GM12878 (cell line): ENCODE results near the gene C11orf97. TPM values are rescaled to one million over a fixed set of nuclear protein-coding genes. Genes with fewer than 3 reads are reported as not detected.

Experiments used
- ATAC-seq: fragments of 200-7000 bp; cut with Tn5 transposase; 3 replicates; pipeline ENCODE4 v1.9.1; 2020; ENCODE audit warnings: mild to moderate bottlenecking, moderate library complexity
- BruUV-seq: library from RNA; stranded (reverse); fragments of 400-500 nt; replicated peaks from 2 replicates; lab custom pipeline; 2021; lab: Mats Ljungman, UMichigan
- CTCF ChIA-PET: fragments of 300-600 bp; sonication (Branson Sonifier 250); formaldehyde crosslinking; extraction: SDS; loops from one replicate; lab custom pipeline; 2021; ENCODE audit warnings: inconsistent platforms; lab: Yijun Ruan, JAX
- POLR2A ChIA-PET: fragments of 350-600 bp; formaldehyde crosslinking; extraction: SDS; loops from one replicate; lab custom pipeline; 2021; ENCODE audit warnings: inconsistent platforms; lab: Charles Lee
- RAD21 ChIA-PET: fragments of 300-600 bp; sonication (Branson Sonifier 250); formaldehyde crosslinking; loops from one replicate; lab custom pipeline; 2023; ENCODE audit warnings: antibody characterized with exemption; ENCODE audit not compliant: unreplicated experiment; lab: Charles Lee
- SMC1A ChIA-PET: fragments of 300-600 bp; sonication (Branson Sonifier 250); formaldehyde crosslinking; loops from one replicate; lab custom pipeline; 2023; ENCODE audit not compliant: unreplicated experiment, uncharacterized antibody; lab: Charles Lee
- DNase-seq: peaks from one replicate; pipeline ENCODE4 v3.0.0-alpha.2; 2011; ENCODE audit warnings: low read depth, low spot score
- FAIRE-seq: peaks from 3 replicates; lab custom pipeline; 2011; peaks lifted over from hg19 to GRCh38; lab: Jason Lieb, UNC
- H2AFZ ChIP-seq: 2 replicates; pipeline ENCODE4 v1.6.0; 2011; ENCODE audit warnings: low read depth, low read length, control low read depth; ENCODE audit not compliant: control insufficient read depth
- H3K27ac ChIP-seq: 2 replicates; pipeline ENCODE4 v1.5.1; 2011; ENCODE audit warnings: control low read depth; ENCODE audit not compliant: control insufficient read depth, insufficient read depth
- H3K27me3 ChIP-seq, 2 experiments: replicated peaks in 1 of 2; 2 replicates each; pipeline versions ENCODE4 v1.6.0 to v1.6.1; 2011; ENCODE audit warnings: low read length in 1 of 2; ENCODE audit not compliant: control insufficient read depth in 2 of 2, insufficient read depth in 2 of 2
- H3K36me3 ChIP-seq, 2 experiments: 2 replicates each; pipeline ENCODE4 v1.5.1; 2011; ENCODE audit warnings: low read length in 1 of 2; ENCODE audit not compliant: control insufficient read depth in 2 of 2, insufficient read depth in 2 of 2
- H3K4me1 ChIP-seq: 2 replicates; pipeline ENCODE4 v1.6.1; 2011; ENCODE audit warnings: mild to moderate bottlenecking, low read length, moderate library complexity, mixed read lengths; ENCODE audit not compliant: control insufficient read depth, insufficient read depth
- H3K4me2 ChIP-seq: 2 replicates; pipeline ENCODE4 v1.6.0; 2011; ENCODE audit warnings: control low read depth; ENCODE audit not compliant: control insufficient read depth, insufficient read depth
- H3K4me3 ChIP-seq: fragments of 200-600 bp; sonication (generic); 2 replicates; pipeline ENCODE4 v1.5.1; 2016
- H3K79me2 ChIP-seq: 2 replicates; pipeline ENCODE4 v1.6.0; 2011; ENCODE audit warnings: low read length; ENCODE audit not compliant: control insufficient read depth, insufficient read depth
- H3K9ac ChIP-seq: 2 replicates; pipeline ENCODE4 v1.8.0; 2011; ENCODE audit warnings: low read length, control low read depth, mixed read lengths; ENCODE audit not compliant: control insufficient read depth, insufficient read depth
- H3K9me3 ChIP-seq: replicated peaks from 3 replicates; pipeline ENCODE4 v1.5.1; 2011; ENCODE audit warnings: mild to moderate bottlenecking, low read length; ENCODE audit not compliant: control insufficient read depth, insufficient read depth
- H4K20me1 ChIP-seq: 2 replicates; pipeline ENCODE4 v1.6.0; 2011; ENCODE audit not compliant: control insufficient read depth, insufficient read depth
- CEBPB ChIP-seq, 2 experiments: fragments of 150-350 bp in 1 of 2; IDR thresholded peaks; 2 replicates each; pipeline ENCODE4 v1.6.1; 2012 to 2014; ENCODE audit warnings: low read depth in 2 of 2, low read length in 2 of 2, borderline replicate concordance in 1 of 2, inconsistent platforms in 1 of 2
- CHD4 ChIP-seq: fragments of 200-600 bp; sonication (generic); IDR thresholded peaks from 2 replicates; pipeline ENCODE4 v1.6.1; 2016; ENCODE audit warnings: mild to moderate bottlenecking
- CUX1 ChIP-seq: IDR thresholded peaks from 2 replicates; pipeline ENCODE4 v1.6.1; 2012; ENCODE audit warnings: improper control_type of control experiment, low read depth, low read length; ENCODE audit not compliant: insufficient replicate concordance
- ESRRA ChIP-seq: IDR thresholded peaks from 2 replicates; pipeline ENCODE4 v1.6.1; 2012; ENCODE audit warnings: mild to moderate bottlenecking, low read length, improper control_type of control experiment
- FOS ChIP-seq: IDR thresholded peaks from 3 replicates; pipeline ENCODE4 v1.6.1; 2011; ENCODE audit warnings: borderline replicate concordance; ENCODE audit not compliant: insufficient read length; ENCODE audit errors: extremely low read depth
- JUNB ChIP-seq: IDR thresholded peaks from 2 replicates; pipeline ENCODE4 v1.6.1; 2016; ENCODE audit warnings: antibody characterized with exemption, mild to moderate bottlenecking
- JUND ChIP-seq: IDR thresholded peaks from 2 replicates; pipeline ENCODE4 v1.6.1; 2012; ENCODE audit warnings: low read depth, mild to moderate bottlenecking, low read length, improper control_type of control experiment, moderate library complexity
- MAX ChIP-seq: IDR thresholded peaks from 2 replicates; pipeline ENCODE4 v1.6.1; 2012; ENCODE audit warnings: low read depth, low read length, improper control_type of control experiment
- MTA3 ChIP-seq: IDR thresholded peaks from 2 replicates; pipeline ENCODE4 v1.6.1; 2012; ENCODE audit warnings: low read length, inconsistent platforms, borderline replicate concordance
- NBN ChIP-seq: fragments of 450-650 bp; IDR thresholded peaks from 2 replicates; pipeline ENCODE4 v1.6.1; 2016
- NFYA ChIP-seq: IDR thresholded peaks from 2 replicates; pipeline ENCODE4 v1.6.1; 2011; ENCODE audit warnings: low read depth, mild to moderate bottlenecking, low read length, improper control_type of control experiment, borderline replicate concordance
- NR2C2 ChIP-seq: IDR thresholded peaks from 2 replicates; pipeline ENCODE4 v1.6.1; 2011; ENCODE audit warnings: borderline replicate concordance, low read depth; ENCODE audit not compliant: control insufficient read depth, insufficient read length
- PAX8 ChIP-seq: fragments of 450-650 bp; IDR thresholded peaks from 2 replicates; pipeline ENCODE4 v1.6.1; 2017; ENCODE audit warnings: mild to moderate bottlenecking, moderate library complexity
- RUNX3 ChIP-seq: IDR thresholded peaks from 2 replicates; pipeline ENCODE4 v1.6.1; 2012; ENCODE audit warnings: low read length, inconsistent platforms
- SMAD1 ChIP-seq: fragments of 450-650 bp; IDR thresholded peaks from 2 replicates; pipeline ENCODE4 v1.6.1; 2018; ENCODE audit warnings: mild to moderate bottlenecking, low read depth; ENCODE audit not compliant: partially characterized antibody
- STAT3 ChIP-seq: IDR thresholded peaks from 2 replicates; pipeline ENCODE4 v1.6.1; 2011; ENCODE audit warnings: low read depth, low read length, improper control_type of control experiment
- TARDBP ChIP-seq: IDR thresholded peaks from 2 replicates; pipeline ENCODE4 v1.6.1; 2016; ENCODE audit warnings: borderline replicate concordance
- WGBS: methylation state at CpG from one replicate; pipeline ENCODE4 v1.1.6; 2016; ENCODE audit warnings: low lambda C conversion rate; ENCODE audit not compliant: insufficient replicate concordance, insufficient coverage; ENCODE audit errors: missing lambda C conversion rate; 5-methylcytosine and 5-hydroxymethylcytosine counted together
- in situ Hi-C: fragments of 300-500 bp; cut with MboI; formaldehyde crosslinking; loops from 9 replicates; pipeline ENCODE4 v1.14.3; 2018; ENCODE audit warnings: mixed read lengths
- intact Hi-C: fragments of 100-400 bp; cut with micrococcal nuclease; formaldehyde crosslinking; loops from one replicate; pipeline ENCODE4 v1.14.2; 2022; ENCODE audit not compliant: unreplicated experiment
- polyA plus RNA-seq, 11 experiments: library from polyadenylated mRNA; depleted of rRNA in 4 of 11; unstranded in 6 of 11; stranded (reverse) in 5 of 11; fragments of >200 nt; fragmentation: Nextera tagmentation in 4 of 11; fragmentation: Illumina TruSeq in 1 of 11; extraction: Ambion mirVana in 4 of 11; extraction: Trizol in 1 of 11; gene quantifications; 1 replicate in 1 of 11; 2 replicates in 10 of 11; pipeline versions ENCODE4 v1.2.1 to v1.2.3, GENCODE V29; 2011 to 2016; ENCODE audit warnings: inconsistent platforms in 2 of 11, missing spikeins in 2 of 11, low read depth in 1 of 11
- total RNA-seq, 4 experiments: library from RNA; depleted of rRNA in 3 of 4; stranded (reverse); fragments of >200 nt in 3 of 4; fragmentation: Illumina TruSeq in 1 of 4; extraction: Trizol in 1 of 4; gene quantifications; 2 replicates each; pipeline versions ENCODE4 v1.2.1 to v1.2.3, GENCODE V29; 2013 to 2021

The C11orf97 gene
- total and polyA plus RNA-seq, 10 of the 15 experiments (the other 5 are each of a cell fraction or from before 2014, with no cell fraction given) = not detected

- no peak for TF ChIP-seq MAX
- no peak for TF ChIP-seq SMAD1
- no peak for TF ChIP-seq JUND
- no peak for TF ChIP-seq NBN
- no peak for TF ChIP-seq PAX8
Observed at GRCh38 chr11:94563176-94563847, 51.1 kb downstream of the C11orf97 start (continued).

- POLR2A ChIA-PET = interaction anchor here (1.3 to 1.7 kb wide), 2 partner anchors 10 to 18 kb away, joined by 5 to 6 read pairs; no protein-coding TSS in a partner anchor
- intact Hi-C loops (no loop called here), in situ Hi-C loops (no loop called here)
- H2AFZ ChIP-seq = no peak overlapping the region
- CTCF ChIA-PET = interaction anchor here (0.6 to 1.9 kb wide), 3 partner anchors 11 to 35 kb away, joined by 3 to 18 read pairs (median 4); no protein-coding TSS in a partner anchor
- SMC1A ChIA-PET = interaction anchor here (1.9 to 2.5 kb wide), 4 partner anchors 9 to 39 kb away, joined by 6 to 12 read pairs (median 8); no protein-coding TSS in a partner anchor
- no TSS peak for BruUV-seq
- H3K4me3 ChIP-seq = no peak overlapping the region
- H4K20me1 ChIP-seq = no peaks in the 10 kb centered on the region
- DNase-seq (no peak), FAIRE-seq (no peak), ATAC-seq (no peak)
- WGBS = 63% methylated on average over 8 of the region's 8 CpGs
- no peak overlapping the region for H3K27ac ChIP-seq
- no peak overlapping the region for H3K9ac ChIP-seq
- no peaks in the 10 kb centered on the region for H3K9me3 ChIP-seq
- H3K79me2 ChIP-seq = no peaks in the 10 kb centered on the region
- H3K4me1 ChIP-seq = no peaks in the 10 kb centered on the region
- RAD21 ChIA-PET = interaction anchor here (2.9 kb wide), 1 partner anchor 39 kb away, joined by 10 read pairs; no protein-coding TSS in a partner anchor
- no peaks in the 10 kb centered on the region for H3K27me3 ChIP-seq
- H3K36me3 ChIP-seq = no peaks in the 10 kb centered on the region
- H3K4me2 ChIP-seq = no peak overlapping the region
- TF ChIP-seq CHD4 (no peak), FOS (no peak), ESRRA (no peak), TARDBP (no peak), NFYA (no peak), RUNX3 (no peak), CEBPB (IDR thresholded peaks at IDR 0.05; ENCODE audit: borderline replicate concordance in 1 of 2, low read depth in 2 of 2, low read length in 2 of 2) (no peak), NR2C2 (no peak), STAT3 (no peak), MTA3 (no peak), CUX1 (no peak), JUNB (no peak)
Observed at GRCh38 chr11:94563848-94564467, 51.7 kb downstream of the C11orf97 start.
